ENCODE measurements around the gene PLCL2.
A peak's percentile ranks its signal among the peaks of the same experiment; 100 is the strongest.

The PLCL2 gene

GRCh38 chr3:17050071-17050470 lies 165.3 kb downstream of the PLCL2 start:
- no peak for DNase-seq

DNA sequence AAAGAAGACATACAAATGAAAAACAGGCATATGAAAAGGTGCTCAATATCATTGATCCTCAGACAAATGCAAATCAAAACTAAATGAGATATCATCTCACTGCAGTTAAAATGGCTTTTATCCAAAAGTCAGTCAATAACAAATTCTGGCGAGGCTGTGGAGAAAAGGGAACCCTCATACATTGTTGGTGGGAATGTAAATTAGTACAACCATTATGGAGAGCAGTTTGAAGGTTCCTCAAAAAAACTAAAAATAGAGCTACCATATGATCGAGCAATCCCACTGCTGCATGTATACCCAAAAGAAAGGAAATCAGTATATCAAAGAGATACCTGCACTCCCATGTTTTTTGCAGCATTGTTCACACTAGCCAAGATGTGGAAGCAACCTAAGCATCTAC lies 165.8 kb downstream of the PLCL2 start:
- no peak for DNase-seq

DNA sequence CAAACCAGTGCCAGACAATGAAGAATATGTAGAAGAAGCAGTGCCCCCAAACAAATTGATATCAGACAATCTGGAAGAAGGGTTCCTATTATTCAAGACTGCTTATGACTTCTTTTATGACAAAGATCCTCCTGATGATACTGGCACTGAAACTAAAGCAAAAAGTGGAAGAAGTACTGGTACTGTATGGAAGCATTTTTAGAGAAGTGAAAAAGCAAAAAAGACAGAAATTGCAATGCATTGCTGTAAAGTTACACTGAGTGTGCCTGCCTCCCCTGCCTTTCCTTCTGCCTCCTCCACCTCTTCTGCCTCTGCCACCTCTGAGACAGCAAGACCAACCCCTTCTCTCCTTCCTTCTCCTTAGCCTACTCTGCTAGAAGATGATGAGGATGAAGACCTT lies 167.6 kb downstream of the PLCL2 start:
- no peak for DNase-seq

DNA sequence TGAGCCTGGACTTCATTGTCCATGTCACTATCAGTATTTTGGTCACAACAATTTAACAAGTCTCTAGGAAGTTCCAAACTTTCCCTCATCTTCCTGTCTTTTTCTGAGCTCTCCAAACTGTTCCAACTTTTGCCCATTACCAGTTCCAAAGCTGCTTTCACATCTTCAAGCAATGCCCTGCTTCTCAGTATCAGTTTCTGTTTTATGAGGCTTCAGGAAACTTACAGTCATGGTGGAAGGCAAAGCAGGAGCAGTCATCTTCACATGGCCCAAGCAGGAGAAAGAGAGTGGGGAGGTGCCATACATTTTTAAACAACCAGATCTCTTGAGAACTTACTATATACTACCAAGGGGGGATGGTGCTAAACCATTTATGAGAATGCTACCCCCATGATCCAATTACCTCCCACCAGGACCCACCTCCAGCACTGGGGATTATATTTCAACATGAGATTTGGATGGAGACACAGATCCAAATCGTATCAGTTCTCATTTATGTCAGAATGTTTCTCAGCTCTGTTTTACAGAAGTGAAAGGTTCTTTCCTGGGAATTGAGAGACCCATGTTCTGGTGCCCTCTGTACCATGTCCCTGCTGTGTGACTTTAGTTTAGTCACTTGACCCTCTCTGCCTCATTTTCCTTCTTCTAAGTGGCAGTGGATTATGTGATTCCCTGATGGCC lies 169.7 kb downstream of the PLCL2 start:
- no peak for DNase-seq

GRCh38 chr3:17054982-17055343 lies 170.2 kb downstream of the PLCL2 start:
- no peak for DNase-seq

DNA sequence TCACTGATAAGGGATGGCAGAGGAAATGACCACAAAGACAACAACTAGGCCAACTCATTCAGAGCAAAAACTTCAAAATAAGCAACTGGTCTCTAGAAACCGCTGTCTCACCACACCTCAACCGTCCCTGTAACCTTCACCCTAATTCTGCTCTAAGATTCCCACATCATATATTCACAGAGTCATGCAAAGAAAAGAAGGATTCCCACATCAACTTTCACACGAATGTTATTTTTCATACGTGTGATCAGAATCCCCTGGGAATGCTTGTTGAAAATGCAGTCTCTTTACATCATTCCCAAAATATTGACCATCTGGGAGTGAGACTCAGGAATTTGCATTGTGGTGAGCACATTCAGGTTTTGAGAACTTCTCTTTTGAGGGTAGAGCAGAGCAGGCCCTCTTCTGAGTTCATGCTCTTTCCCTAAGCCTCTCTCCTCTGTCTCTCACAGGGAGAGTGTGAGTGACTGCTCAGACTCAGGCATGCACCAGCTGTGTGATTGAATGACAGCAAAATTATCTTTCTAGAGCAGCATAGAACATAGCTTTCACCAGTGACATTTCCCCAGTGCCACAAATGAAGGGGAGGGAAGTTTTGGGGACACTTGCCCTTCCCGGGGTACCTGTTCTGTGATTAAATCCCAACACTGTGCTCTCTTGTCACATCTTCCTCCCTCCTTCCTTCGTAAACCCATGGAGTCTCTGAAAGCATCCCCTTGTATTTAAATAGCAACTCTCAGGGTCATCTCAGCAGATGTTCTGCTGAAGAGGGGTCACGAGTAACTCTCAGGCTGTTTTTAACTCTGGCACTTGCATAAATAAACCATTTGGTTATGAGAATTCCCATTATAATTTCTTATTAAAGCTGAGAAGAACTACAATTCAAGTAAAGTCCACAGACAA lies 170.9 kb downstream of the PLCL2 start:
- DNase-seq: peak; percentile 91

- DNase-seq: peak; percentile 82
Observed at GRCh38 chr3:17057321-17057720, 172.6 kb downstream of the PLCL2 start.

DNA sequence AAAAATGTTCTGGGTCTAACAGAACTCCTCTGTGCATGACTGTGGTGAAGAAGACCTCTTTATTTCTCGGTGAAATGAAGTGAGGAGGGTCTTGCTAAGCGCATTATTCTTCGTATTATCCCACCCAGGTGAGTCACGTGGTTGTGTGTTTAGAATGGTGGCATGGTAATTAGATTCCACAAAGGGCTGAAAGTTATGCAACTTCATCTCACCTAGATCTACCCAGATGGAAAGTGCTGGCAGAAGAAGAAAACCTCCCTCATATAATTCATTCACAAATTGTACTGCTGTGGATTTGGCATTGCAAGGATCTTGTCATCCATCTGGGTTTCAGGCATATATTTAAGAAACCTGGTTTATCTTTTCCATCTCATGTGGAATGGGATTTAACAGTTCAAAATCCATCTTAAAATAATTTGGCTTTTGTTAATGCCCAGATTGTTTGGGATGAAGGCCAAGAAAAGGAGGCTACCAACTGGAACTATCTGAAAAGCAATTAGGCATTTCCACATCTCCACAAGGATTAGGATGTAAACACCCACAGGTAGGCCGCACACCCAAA lies 175.3 kb downstream of the PLCL2 start:
- DNase-seq: no peak

DNA sequence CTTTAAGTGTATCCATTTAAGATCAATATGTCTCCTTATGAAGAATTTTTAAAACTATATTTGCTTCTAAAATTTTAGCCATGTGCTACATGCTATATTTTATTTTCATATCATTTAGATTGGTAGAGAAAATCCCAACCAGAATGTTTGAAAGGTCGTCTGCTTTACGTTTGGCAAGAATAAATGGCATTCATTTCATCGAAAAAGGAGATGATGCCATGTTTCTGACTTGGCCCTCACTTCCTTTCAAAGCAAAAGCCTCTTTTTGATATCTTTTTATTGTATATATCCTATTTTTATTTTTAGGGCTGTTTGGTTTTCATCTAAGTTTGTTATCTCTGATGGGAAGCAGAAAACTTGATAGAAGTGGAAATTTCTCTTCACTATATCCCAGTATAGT lies 176.2 kb downstream of the PLCL2 start:
- no peak for DNase-seq

- no peak for DNase-seq
Observed at GRCh38 chr3:17062736-17063135, 178.0 kb downstream of the PLCL2 start.

DNA sequence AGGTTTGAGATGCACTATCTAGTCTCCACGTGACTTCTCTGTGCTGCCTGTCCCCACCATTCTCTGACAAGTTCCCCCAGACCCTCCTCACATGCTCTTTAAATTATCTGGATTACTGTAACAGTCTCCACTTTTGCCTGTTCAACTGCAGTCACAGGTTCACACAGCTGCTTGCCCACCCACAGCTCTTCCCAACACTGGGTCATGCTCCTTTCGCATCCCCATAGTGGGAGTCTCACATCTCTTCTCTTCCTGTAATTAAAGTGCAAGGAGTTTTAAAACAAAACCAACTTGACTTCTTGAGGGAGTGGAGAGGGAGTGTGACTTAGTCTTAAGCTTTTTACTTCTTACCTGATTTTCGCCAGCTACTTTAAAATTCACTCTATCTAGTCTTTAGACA lies 178.8 kb downstream of the PLCL2 start:
- DNase-seq: no peak

DNA sequence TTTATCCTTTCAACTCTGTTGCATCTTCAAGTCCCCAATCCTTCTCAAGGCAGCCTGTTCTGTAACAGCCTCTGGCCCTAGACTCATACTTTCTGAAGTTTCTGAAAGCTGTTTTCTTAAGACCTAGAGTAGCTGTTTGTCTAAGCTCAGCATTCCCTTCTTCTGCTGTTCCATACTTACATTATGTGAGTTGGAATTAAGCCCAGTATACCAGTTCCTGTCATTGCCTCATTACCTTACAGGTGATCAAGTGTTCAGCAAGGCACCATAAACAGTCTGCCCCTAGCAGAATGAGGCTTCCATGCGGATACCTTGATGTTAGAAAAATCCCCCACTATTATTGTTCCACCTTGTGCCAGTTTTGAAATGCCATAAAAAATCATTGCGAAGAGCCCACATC lies 180.6 kb downstream of the PLCL2 start:
- DNase-seq: no peak

DNA sequence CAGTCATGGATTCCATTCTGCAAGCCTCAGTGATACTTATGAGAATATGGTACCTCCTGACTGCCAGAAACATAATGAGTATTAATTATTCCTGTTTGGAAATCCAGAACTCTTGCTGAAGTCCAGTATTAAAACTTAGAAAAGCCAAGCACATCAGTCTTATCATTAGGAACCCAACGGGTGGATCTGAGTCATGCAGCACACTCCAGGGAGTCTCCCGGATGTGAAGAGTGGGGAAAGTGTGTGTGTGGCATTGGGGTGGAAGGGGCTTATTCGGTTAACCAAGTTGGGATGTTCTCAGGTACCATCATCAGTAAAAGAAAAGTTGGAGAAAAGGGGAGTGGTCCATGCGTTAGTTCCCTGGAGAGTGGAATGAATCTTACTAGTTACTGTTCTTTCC lies 181.1 kb downstream of the PLCL2 start:
- no peak for DNase-seq

DNA sequence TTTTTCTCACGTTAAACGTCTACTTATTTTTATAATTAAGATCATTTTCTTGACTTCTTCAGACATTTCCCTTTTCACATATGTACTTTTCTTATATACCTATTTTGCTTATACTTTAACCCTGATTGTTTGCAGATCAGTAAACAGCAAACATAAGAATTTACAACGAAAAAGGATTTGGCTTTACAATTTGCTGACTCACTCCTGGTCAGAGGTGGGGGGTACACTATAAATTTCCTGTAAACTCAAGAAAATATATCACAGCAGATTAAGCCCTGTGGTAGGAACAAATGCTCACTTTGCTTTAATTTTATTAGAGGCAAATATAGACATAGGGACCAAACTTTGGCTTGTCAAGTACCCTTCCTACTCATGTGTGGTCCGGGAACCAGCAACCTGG lies 185.0 kb downstream of the PLCL2 start:
- no peak for DNase-seq

GRCh38 chr3:17070161-17070959 lies 185.6 kb downstream of the PLCL2 start:
- DNase-seq: peak; percentile 53

DNA sequence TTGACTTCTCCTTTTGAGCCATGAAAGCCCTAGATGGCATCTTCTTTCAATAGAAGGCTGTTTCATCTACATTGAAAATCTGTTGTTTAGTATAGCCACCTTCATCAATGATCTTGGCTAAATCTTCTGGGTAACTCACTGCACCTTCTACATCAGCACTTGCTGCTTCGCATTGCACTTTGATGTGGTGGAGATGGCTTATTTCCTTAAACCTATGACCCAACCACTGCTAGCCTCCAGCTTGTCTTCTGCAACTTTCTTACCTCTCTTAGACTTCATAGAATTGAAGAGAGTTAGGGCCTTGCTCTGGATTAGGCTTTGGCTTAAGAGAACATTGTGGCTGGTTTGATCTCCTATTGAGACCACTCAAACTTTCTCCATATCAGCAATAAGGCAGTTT lies 189.8 kb downstream of the PLCL2 start:
- no peak for DNase-seq

DNA sequence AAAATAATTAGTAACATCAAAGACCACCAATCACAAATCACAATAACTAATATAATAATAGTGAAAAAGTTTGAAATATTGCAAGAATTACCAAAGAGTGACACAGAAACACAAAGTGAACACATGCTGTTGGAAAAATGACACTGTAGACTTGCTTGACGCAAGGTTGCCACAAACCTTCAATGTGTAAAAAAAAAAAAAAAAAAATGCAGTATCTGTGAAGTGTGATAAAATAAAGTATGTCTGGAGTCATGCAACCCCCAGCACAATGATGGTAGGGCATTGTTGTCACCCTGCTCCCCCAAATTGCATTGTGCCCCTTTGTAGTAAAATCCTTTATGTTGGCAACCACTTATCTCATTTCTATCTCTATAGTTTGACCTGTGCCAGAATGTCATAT lies 190.6 kb downstream of the PLCL2 start:
- DNase-seq: no peak

GRCh38 chr3:17075907-17076306 lies 191.2 kb downstream of the PLCL2 start:
- DNase-seq: no peak

DNA sequence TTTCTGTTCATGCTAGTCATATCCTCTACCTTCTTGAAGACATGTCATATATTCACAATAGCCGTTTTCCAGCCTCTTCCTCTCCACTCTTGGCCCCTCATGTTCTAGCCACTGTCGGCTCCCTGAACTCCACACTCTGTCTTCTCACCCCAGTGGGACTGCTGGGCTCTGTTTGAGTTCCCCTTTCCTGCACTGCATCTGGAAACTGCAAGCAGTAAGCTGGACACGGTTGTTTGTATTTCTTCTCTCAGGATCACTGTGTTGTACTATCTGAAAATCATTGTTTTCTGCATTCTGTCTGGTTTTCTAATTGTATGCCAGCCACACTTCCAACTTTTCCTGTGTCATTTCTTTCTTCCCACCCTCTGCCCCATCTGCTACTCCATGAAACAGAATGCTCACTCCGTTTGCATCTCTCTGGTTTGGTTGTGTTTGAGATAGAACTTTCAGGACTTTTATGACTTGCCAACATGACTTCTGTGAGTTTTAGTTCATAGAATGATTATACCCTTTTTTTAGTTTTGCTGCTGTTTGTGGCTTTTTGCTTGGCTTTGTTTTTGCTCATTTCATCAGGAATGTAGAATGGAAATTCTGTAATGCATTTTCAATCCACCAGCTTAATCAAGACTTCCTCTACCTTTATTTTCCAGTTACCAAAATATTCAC lies 192.3 kb downstream of the PLCL2 start:
- no peak for DNase-seq

GRCh38 chr3:17077606-17078005 lies 192.9 kb downstream of the PLCL2 start:
- no peak for DNase-seq

- no peak for DNase-seq
Observed at GRCh38 chr3:17078926-17079465, 194.2 kb downstream of the PLCL2 start.

DNA sequence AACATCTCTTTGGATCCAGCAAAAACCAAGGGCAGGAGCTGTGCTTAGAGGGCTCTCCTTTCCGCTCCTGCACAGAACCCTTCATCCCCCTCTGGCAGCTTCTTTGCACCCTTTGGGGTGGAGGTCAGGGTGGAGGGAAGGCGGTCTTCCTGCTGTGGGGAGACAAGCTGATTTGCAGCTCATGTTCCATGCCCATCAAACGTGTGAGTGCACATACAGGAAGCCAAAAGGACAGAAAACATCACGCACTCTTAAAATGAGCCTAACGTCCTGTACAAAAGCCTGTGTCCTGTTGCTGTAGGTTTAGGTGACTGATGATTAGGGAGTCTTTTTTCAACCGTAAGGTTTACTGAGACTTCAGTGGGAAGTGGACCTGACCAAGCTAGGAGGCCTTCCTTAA lies 195.2 kb downstream of the PLCL2 start:
- no peak for DNase-seq

Measured in fibroblast of upper back skin (primary cell).